ENCODE results near the gene FOXM1.

The FOXM1 gene

GRCh38 chr12:2877047-2877952, at the start of gene FOXM1, which contains the start of gene RHNO1:
Gene FOXM1, minus strand, starts transcription at chr12:2877174. Its CDS starts 2,696 bp downstream, at chr12:2874478.
Gene RHNO1, plus strand, starts transcription at chr12:2877223. Its CDS starts 8,144 bp downstream, at chr12:2885367.
- peak; percentile 84 for DNase-seq

GRCh38 chr12:2925322-2925995, 48.5 kb upstream of the FOXM1 start:
- DNase-seq: no peak

- DNase-seq: no peak
These were observed 47.0 kb upstream of the FOXM1 start for GRCh38 chr12:2924019-2924418.

- no peak for DNase-seq
These were observed 46.1 kb upstream of the FOXM1 start for GRCh38 chr12:2923057-2923456.

GRCh38 chr12:2922329-2922728, 45.4 kb upstream of the FOXM1 start:
- no peak for DNase-seq

GRCh38 chr12:2919249-2919648, 42.3 kb upstream of the FOXM1 start:
- DNase-seq: no peak

- no peak for DNase-seq
These were observed 35.2 kb upstream of the FOXM1 start for GRCh38 chr12:2912216-2912575.

- DNase-seq: no peak
These were observed 27.3 kb upstream of the FOXM1 start for GRCh38 chr12:2904260-2904659.

- no peak for DNase-seq
These were observed 25.4 kb upstream of the FOXM1 start for GRCh38 chr12:2902272-2902880.

GRCh38 chr12:2900642-2901041, 23.7 kb upstream of the FOXM1 start:
- DNase-seq: no peak

GRCh38 chr12:2897418-2897817, 20.4 kb upstream of the FOXM1 start:
- DNase-seq: no peak

GRCh38 chr12:2895511-2895910, 18.5 kb upstream of the FOXM1 start:
- no peak for DNase-seq

GRCh38 chr12:2895051-2895451, 18.1 kb upstream of the FOXM1 start:
- DNase-seq: no peak

- DNase-seq: no peak
These were observed 16.0 kb upstream of the FOXM1 start for GRCh38 chr12:2893007-2893406.

GRCh38 chr12:2892246-2892645, 15.3 kb upstream of the FOXM1 start:
- no peak for DNase-seq

- DNase-seq: no peak
These were observed 14.5 kb upstream of the FOXM1 start for GRCh38 chr12:2891240-2892053.

- DNase-seq: peak; percentile 98
These were observed 13.6 kb upstream of the FOXM1 start, which contains the start of gene TULP3 for GRCh38 chr12:2890388-2891239. Gene TULP3, plus strand, starts transcription at chr12:2890891. Its CDS starts 57 bp downstream, at chr12:2890948.

GRCh38 chr12:2890001-2890387, 13.0 kb upstream of the FOXM1 start:
- DNase-seq: no peak

GRCh38 chr12:2886768-2887450, 9.9 kb upstream of the FOXM1 start:
- no peak for DNase-seq

GRCh38 chr12:2884810-2885209, 7.8 kb upstream of the FOXM1 start:
- DNase-seq: no peak

GRCh38 chr12:2879853-2880252, 2.9 kb upstream of the FOXM1 start:
- DNase-seq: no peak

Data from activated effector memory CD4-positive, alpha-beta T cell treated with Interleukin-2 at 50 U/mL for 16 hours (primary cell).